GM08714 (cell line): ENCODE data around the gene PAX8.

Experiments
- H3K4me3 ChIP-seq: fragments of 200-500 bp; sonication (Bioruptor generic); 2 replicates; pipeline ENCODE4 v1.5.1; 2014; ENCODE audit warnings: mild to moderate bottlenecking, low read length, inconsistent platforms
- ZNF274 ChIP-seq: IDR thresholded peaks from 2 replicates; pipeline ENCODE4 v1.6.1; 2012; ENCODE audit warnings: mild to moderate bottlenecking, low read depth, low read length

PAX8 gene

DNA sequence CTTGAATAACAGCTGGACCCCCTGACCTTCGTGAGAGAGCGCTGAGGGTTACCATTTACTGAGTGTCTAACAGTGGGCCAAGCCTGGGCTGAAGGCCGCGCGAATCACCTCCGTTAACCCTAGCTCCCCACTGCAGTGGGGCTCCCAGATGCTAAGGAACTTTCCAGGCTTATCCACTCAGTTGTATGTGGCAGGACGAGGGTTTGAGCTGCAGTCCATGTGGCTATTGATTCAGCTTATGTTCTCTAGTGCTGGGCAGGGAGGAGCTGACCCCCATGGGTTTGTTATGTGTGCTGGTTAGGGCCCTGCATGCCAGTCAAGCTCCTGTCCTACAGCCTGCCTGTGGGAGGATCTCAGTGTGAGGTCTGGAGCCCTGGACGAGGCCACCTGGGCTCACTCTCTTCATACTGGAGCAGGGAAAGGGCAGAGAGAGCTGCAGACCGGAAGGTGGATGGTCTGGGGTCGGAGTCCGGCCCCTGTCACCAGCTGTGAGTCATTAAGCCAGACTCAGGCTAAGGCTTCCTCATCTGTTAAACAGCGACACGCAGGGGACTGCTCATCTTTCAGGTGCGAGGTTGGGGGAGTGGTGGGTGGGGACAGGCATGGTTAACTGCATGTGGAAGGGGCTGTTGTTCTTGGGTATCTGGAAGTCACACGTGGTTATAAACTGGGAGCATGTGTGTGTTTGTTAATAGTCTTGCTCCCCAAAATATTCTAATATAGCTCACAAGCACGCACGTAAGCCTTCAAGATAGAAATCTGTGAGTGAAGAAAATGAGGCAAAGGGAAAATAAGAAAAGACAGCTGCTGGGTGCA, 98.4 kb downstream of the PAX8 start:
- no peak for TF ChIP-seq ZNF274
- no peak overlapping the region for H3K4me3 ChIP-seq

- no peak overlapping the region for H3K4me3 ChIP-seq
- TF ChIP-seq ZNF274: no peak
Measured at GRCh38 chr2:113179446-113180045, 99.2 kb downstream of the PAX8 start.

DNA sequence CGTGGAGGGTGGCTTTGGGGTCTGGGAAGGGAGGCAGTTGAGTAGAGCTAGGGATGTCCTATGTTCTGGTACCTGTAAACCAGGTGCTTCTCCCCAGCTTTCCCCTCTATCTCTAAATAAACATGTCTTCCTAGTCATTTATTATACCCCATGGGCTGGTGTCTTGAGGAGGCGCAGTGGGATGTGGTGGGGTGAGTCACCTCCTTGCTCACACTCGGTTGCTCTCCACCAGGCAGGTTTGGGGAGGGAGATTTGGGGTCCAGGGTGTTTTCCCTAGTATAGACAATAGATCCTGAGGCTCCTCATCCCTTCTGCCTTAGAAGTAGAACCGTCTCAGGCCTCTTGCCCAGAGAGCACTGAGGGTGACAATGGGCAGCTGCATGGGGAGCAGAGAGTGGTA, 99.8 kb downstream of the PAX8 start:
- no peak overlapping the region for H3K4me3 ChIP-seq
- TF ChIP-seq ZNF274: no peak

- H3K4me3 ChIP-seq: no peak overlapping the region
- no peak for TF ChIP-seq ZNF274
Measured at GRCh38 chr2:113178069-113178746, 100.5 kb downstream of the PAX8 start.

DNA sequence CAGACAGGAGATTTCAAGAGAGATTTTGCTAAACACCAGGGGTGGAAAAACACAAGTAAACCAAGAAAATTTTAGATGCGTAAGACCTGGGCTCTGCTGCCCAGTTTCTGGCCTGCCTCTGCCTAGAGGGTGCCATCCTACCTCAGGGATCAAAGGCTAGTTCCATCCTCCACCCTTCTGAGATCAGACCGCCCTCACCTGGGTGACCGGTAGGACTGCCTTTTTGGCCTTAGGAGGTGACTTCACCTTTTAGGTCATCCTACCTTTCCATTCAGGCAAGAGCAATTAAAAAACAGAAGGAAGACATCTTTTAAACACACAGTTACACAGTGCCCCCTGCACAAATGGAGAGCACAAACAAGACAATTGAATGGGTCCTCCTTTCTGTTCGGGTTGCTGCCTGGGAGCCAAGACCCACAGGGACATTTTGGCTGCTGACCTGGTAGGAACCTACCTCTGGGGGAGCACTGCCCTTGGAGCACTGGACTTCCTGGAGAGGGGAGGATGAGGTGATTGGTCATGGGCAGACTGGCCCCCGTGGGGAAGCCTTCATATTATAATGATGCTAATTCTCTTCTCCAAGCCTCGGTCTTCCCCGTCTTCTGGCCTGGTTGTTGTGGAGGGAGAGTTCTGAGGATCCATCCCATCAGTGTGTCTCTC, 101.9 kb downstream of the PAX8 start:
- peak overlapping the region; percentile 76; the same call in 1 of the 2 replicates for H3K4me3 ChIP-seq
- no peak for TF ChIP-seq ZNF274

- TF ChIP-seq ZNF274: no peak
Measured at GRCh38 chr2:113175736-113176695, 102.7 kb downstream of the PAX8 start.

DNA sequence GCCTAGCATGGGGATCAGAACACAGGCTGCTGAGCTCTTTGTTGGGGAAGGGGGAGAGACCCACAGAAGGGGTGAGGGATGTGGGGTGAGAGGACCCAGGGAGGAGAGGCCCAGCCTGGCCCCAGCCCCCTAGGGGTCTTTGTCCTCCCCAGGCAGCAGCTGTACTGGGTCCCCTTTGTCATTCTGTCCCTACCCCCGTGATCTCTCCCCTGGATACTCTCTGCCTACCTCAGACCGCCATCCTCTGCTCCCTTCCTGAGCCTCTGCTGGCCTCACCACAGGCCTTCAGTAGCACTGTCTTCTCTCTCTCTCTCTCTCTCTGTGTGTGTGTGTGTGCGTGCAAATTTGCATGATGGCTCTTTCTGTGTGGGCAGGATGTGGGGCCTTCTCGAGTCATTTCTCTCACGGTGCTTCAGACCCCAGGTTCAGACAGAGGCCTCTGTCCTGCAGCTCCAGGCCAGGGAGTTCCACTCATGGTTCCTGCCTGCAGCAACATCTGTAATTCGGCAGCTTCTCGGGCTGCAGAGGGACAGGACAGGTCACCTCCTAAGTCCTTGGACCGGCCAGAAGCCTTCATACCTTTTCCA, 103.6 kb downstream of the PAX8 start:
- H3K4me3 ChIP-seq: peak overlapping the region; percentile 76
- no peak for TF ChIP-seq ZNF274

More at GRCh38 chr2:113175736-113176695, 102.7 kb downstream of the PAX8 start:
- H3K4me3 ChIP-seq: peak overlapping the region; percentile 76; the same call in 1 of the 2 replicates

DNA sequence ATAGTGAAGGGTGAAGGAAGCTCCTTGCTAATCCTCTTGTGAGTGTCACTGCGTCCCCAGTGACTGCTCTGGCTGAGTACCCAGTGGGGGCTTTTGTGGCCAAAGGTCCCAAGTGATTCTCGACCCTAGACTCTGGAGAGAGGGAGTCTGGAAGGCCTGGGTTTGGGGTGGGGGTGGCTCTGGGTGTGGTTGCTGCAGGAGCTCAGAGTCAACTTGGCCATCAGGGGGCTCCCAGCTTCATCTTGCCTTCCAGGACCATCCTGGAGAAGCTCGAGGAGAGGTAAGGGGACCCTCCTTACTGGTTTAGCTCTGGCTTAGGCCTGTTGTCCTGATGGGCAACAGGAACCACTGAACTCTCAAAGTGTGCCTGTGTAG, 104.4 kb downstream of the PAX8 start:
- peak overlapping the region; percentile 76 for H3K4me3 ChIP-seq
- TF ChIP-seq ZNF274: no peak

GRCh38 chr2:113173542-113174375, 105.0 kb downstream of the PAX8 start, which contains the start of gene PSD4:
Gene PSD4 (plus strand): TSS chr2:113173971. CDS start chr2:113182457, 8,486 bp downstream.
- TF ChIP-seq ZNF274: no peak
- peak within 1 kb of the TSS; percentile 76 for H3K4me3 ChIP-seq

GRCh38 chr2:113172721-113173541, 105.8 kb downstream of the PAX8 start:
- no peak overlapping the region for H3K4me3 ChIP-seq
- no peak for TF ChIP-seq ZNF274

DNA sequence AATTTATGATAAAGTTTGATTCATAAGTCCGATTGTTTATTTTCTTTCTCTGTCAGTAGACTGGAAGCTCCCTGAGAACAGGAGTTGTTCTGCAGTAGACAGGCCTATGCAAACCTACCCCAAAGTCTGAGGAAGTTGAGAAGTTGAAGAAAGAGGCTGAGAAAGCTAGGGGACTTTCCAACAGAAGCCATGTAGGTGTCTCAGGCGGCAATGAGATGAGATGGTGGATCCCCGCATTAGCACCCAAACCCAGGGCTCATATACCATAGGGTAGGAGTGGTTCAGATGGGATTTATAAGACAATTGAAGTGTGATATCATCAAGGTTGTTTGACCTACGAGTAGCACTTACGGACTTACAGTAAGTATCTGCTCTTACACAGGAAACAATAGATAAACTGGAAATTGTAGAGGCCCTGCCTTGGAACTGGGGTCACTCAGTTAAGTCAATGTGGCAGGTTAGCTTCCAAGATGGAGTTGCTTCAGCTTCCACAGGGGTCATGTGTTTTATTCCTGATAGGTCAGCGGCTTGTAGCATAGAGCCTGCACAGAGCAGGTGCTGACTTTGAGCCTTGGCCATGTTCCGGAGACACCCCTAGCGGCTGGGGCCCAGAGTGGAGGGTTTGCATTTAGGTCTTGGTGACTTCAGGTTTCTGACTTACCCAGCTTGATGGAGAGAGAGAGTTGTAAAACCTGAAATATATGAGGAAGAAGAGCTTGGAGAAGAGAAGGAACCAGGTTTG, 107.2 kb downstream of the PAX8 start:
- no peak for TF ChIP-seq ZNF274
- no peak overlapping the region for H3K4me3 ChIP-seq
